GM19240 (cell line): Measurements from ENCODE around the gene ARL14.

Experiments used
- DNase-seq: peaks from one replicate; pipeline ENCODE4 v3.0.0; 2011; ENCODE audit warnings: low spot score; ENCODE audit not compliant: insufficient read length

Gene ARL14

DNA sequence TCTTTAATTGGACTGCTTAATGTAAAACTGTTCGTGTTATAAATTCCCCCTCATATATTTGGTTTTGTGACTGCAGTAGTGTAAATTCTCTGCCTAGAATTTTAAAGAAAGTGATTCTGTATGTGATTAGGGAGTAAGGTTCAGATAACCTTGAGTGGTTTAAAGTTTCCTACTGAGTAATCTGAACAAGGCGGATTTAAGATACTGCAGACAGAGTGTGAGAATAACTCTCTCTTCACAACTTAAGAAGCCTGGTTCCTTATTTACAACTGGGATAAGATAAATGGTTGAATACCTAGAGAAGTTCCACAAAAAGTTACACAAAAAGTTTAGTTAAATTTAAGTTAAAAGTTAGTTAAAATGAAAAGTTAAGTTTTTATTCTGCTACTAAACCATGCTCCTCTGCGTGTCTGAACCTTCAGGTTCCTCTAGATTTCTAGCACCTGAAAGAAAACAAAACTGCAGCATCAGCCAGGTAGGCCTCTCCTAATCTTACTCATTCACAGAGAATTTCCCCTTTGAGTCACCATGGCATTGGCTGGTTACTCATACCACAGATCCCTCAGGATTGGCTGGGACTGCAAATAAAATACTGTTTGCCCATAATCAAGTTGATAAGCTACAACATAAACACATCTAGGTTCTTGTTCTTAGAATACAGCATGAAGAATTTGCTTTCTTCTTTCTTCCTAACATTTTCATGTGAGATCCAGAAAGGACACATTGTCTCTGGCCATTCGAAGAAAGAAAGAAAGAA lies at the start of gene ARL14:
Gene ARL14, plus strand, starts transcription at position 614 of the 757 bp plus-strand sequence. CDS start 187 bp downstream, outside the sequence.
- DNase-seq = no peak

DNA sequence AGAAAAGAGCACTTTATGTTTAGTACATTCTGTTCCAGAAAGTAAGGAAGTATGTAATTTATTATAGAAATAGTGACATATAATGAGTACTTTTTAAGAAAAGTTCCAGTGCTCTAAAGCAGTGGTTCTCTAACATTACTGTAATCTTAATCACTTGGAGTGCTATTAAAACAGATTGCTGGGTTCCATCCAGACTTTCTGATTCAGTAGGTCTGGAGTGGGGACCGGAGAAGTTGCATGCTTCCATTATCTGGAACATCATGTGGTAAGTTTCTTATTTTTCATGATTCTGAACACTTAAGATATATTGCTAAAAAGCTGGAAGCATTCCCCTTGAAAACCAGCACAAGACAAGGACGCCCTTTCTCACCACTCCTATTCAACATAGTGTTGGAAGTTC lies 47.5 kb upstream of the ARL14 start:
- no peak for DNase-seq

DNA sequence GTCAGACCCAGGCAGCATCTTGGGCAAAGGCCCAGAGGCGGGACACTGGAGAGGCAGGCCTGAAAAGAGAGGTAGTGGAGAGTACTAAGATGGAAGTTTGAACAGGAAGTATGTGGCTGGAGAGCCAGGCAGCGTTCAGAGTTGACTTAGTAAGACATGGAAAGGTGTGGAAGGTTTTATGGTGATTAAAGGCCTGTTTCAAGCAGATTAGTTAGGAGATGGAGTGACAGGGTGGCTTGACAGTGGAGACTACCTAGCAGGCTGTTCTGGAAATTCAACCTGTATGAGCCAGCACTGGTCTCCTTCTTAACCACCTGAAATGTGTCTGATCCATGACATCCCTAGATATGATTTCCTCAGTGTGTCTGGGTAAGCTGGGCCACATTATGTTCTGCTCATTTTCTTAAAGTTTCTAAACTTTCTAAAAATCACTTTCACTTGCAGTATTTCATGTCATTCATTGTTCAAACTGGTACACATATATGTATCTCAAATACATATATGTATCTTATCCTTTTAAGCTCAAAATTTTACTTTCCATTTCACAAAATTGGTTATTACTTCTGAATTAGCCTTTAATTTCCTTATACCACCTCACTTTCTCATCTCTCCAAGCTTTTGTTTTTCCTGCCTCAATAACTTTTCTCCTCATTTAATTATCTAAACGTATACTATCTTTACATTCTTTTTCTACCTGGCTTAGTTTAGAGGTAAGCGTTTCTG lies 43.4 kb upstream of the ARL14 start:
- DNase-seq = no peak

DNA sequence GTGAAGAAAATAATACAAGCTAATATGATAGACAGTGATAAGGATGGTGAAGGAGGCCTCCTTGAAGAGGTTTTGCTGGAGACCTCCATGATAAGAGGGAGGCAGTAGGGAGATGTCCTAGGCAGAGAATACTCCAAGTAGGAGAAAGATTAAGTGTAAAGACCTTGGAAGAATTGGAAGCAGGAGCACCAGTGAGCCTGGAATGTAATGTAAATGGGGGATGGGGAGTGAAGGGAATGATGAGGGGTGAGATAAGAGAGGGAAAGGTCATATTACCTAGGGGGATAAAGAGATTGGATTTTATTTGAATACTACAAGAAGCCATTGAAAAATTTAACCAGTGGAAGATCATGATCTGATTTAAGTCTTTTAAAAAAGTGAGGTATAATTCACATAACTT lies 41.7 kb upstream of the ARL14 start:
- no peak for DNase-seq

DNA sequence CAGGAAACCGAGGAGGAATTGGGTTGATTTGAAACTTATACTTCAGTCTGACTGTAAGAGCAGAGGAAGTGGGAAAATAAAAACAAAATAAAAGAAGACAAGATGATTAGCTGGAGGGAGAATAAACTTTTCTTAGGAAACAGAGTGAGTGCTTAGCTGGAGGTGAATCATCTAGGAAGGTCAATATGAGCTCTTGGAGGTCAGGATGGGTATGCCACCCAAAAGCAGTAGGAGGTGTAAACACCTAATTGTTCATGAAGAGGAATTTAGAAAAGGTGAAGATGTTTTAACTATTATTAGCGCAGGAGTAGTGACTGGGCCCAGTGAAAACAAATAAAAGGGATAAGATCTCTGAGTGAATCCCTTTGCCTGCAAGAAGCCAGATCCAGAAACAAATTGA lies 39.9 kb upstream of the ARL14 start:
- no peak for DNase-seq

DNA sequence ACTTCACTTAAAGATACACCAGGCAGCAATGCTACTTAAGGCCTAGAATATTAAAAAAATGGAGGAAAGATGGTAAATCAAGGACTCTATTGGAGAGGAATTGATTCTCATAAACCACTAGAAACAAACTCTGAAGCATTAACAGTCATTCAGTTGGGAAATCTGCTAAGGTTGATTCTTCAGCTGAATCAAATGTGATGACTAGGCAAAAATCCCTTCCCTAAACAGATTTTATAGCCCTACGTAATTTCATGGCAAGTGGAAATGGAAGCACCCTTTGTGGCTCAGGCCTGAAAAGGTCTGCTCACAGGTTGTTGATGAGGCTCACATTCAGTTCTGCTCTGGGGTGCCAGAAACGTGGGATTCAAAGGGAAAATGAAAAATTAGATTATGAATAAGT lies 38.8 kb upstream of the ARL14 start:
- DNase-seq = no peak

DNA sequence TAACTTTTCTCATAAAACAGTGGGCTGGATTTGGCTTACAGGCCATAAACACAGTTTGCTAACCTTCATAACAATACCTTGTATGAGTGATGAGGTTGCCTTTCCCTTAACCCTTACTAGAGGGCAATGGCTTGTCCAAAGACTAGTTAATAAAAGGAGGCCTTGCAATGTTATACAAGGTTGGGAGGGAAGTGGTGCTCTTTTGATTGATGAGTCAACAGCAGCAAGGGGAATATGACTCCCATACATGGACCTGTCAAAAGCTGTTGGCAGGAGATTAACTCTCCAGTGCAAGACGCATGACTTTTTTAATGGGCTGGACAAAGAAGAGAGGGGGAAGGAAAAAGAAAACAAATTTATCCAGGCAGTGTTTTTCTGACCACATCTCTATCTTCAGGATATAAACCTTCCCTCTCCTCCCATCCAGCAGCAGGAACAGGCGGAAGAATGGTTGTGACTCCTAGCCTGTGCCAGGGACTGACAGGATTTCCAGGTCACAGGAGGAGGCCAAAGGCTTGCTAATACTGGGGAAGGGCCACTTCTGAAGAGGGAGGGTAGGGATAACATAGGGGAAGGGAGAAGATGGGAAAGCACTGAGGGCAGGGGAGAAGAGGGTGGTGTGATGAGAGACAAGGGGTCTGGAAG lies 35.2 kb upstream of the ARL14 start:
- DNase-seq = no peak

DNA sequence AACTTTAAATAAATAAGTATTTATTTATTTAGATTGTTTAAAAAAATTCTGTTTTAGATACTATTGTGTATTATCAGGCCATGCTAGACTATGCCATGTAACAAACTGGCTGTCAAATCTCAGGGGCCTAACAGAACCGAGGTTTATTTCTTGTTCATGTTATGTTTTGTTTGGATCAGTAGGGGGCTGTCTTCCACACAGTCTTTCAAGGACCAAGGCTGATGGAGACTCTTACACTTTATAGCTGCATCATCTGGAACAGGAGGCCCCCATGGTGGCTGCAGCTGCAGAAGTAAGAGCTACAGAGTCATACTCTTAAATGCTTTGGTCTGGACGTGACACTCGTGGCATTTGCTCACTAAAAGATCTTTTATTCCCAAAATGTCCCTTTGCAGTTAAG lies 33.0 kb upstream of the ARL14 start:
- no peak for DNase-seq

DNA sequence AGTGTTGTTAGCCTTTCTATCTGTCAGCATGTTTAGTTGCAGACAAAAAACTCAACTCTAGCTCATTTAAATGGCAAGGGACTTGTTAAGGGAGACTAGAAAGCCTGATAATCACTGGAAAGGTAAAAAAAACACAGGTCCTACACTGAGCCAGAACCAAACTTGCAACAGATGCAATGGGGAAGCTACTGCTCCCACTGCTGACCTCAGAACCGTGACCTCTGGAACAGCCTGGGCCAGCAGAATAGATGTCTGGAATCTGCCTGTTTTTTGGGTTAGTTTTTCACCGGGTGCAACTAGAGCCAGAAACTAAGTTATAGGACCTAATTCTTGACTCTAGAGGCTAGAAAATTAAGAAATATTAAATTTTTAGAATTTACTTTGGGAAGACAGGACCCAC lies 32.5 kb upstream of the ARL14 start:
- no peak for DNase-seq

DNA sequence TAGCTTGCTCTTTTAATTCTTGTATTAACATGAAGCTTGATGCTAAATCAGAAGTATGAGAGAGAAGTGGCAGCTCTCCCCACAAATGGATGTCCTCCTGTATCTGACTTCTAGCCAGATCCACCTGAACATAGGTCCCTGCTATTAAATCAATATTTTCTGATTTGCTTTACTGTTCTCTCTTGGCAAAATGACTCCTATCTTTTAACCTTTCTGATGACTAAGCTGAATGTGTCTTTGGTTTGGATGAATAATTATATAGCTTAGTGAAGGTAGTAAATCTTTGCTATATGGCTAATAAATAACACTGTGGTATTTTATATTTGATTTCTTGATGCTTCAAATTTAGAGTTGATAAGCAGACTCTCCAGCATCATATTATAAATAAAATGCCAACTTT lies 28.3 kb upstream of the ARL14 start:
- DNase-seq = no peak

DNA sequence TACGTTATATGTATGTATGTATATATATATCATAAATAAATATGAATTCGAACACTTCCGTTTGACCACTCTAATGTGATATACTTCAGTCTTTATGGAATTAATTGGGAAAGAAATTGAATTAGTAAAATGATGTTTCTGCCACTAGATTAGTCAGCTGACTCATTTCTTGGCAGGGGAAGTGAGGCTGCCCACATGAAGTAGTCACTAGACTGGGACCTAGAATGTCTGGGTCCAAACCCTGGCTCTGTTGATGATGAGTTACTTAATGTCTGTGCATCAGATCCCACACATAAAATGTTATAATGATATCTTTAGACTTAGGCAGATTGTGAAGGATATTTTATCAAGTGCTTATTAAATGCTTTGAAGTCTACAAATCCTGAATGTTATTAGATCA lies 27.4 kb upstream of the ARL14 start:
- no peak for DNase-seq

DNA sequence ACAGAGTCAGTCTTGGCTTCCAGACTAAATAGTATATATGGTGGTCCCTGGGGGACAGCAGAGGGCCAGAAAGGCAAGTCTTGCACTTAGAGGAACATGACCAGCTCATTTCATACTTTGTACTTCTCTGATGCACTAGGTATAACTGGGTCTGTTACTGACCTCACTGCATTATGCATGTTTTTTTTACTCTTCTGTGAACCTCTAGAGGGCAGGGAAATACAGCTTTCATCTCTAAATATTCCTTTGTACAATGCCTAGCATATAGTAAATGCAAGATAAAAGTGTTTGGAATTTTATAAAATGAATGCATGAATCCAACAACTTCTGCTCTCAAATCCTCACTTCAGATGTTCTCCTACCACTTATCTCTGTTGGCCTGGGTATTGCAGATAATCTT lies 23.4 kb upstream of the ARL14 start:
- no peak for DNase-seq

DNA sequence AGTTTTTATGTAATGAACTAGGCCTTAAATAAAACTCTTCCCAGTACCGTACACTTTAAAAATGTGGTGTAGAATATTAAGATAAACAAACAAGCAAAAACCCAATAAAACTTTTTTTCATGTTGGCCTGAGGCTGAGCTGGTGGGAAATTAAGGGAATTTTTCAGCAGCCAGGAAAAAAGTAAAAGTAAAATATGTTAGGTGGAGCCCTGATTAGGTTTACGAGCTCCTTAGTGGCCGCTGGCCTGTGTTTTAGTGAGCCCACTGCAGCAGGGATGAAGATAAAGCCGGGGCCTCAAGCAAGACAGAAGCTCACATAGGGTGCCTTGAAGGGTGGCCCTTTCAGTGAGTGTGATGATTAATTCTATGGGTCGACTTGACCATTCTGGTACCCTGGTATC lies 16.1 kb upstream of the ARL14 start:
- DNase-seq = no peak

DNA sequence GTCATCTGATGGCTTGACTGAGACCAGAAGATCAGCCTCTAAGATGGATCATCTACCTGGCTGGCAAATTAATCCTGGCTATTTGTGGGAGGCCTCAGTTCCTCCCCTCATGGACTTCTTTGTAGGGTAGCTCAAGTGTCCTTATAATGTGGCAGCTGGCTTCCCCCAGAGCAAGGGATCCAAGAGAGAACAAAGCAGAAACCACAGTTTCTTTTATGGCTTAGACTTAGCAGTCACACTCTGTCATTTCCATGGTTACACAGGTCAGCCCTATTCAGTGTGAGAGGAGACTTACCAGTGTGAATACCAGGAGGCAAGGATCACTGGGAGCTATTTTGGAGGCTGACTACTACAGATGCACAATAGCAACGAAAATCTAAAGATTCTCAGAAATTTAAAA lies 15.3 kb upstream of the ARL14 start:
- DNase-seq = no peak

DNA sequence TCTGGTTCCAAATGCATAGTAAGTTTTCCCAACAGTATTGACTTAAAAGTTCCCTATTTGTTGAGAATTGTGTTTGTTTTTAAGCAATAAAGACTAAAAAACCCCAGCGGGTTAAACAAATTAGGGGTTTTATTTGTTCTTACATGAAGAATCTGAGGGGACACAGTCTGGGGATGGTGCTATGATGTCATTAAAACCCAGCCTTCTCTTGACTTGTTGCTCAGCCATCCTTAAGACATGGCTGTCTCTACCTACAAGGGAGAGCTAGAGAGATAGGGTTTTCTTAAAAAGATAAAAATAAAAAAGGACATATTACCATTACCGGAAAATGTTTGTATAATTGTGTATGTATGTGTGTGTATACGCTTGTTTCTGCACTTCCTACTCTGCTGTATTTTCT lies 11.7 kb upstream of the ARL14 start:
- DNase-seq = no peak

DNA sequence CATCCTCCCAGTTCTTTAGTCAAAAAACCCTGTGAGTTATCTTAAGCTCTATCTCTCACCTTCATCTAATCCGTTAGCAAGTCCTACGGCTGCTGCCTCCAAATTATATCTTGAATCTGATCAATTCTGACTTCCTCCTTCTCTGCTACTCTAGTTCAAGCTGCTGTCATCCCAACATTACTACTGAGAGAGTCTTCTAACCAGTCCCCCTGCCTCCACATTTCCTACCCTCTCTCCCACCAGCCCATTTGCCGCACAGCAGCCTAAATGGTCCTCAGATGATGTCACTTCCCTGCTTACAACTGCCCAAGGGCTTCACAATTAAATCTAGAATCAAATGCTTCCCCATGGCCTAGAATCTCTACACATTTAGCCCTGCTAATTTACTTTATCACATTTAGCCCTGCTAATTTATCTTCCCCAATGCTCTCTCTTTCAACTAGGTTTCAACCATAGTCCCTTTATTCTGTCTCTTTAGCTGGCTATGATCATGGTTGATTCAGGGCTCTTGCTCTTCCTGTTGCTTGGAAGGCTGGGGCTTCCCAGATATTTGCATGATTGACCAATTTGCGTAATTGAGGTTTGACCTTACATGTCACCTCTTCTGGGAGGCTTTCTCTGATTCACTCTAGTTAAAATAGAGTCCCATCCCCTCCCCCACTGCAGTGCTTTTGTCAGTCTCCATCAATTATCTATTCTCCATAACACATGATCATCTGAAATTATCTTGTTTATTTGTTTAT lies 11.0 kb upstream of the ARL14 start:
- no peak for DNase-seq

DNA sequence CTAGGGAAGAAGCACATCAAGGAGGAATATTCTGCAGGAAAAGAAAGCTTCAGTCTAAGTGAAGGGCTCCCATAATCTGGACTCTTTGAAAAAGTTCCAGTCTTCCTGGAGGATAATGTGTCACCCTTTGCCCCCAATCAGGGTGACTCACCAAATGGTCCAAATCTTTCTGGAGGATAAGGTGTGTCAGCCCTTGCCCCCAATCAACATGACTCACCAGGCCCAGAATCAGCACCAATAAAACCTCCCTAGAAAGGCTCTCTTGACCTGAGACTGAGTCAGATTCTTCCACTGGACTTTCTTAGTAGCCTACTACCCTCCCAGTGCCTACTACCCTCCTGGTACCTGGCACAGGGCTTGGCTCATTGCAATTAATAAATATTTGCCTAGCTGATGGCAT lies 9.5 kb upstream of the ARL14 start:
- no peak for DNase-seq

DNA sequence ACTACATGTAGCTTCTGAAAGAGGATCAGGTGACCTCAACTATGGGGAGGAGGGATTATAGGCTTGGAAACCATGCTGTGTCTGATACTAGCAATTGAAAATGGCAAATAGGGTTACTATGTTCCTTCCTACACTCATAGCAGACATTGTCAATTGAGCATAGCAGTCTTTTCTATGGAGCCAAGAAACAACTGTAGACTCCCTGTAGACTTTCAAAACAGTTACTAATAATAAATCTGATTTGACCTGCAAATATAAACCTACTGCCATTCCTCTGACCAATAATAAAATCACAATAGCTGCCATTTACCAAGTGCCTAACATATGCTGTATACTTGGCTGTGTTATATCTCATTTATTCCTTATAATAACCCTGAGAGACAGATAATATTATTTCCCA lies 8.5 kb upstream of the ARL14 start:
- no peak for DNase-seq

DNA sequence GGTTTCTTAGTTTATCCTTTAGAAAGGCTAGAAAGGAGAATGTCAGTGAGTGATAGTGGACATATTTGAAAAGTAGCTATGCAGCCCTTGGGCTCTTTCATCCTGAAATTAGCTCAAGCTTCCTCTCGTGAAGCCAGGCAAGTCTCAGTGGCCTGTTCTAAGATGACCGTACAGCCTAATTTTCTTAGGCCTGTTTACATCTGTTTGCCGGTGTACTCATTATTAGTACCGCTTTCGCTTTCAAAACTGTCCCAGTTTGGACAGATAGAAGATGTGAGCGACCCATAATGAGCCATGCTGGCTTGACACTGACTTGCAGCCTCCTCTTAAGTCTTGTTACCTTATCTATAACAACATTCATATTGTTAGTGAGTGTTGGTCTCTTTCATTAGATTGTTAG lies 5.7 kb upstream of the ARL14 start:
- no peak for DNase-seq

DNA sequence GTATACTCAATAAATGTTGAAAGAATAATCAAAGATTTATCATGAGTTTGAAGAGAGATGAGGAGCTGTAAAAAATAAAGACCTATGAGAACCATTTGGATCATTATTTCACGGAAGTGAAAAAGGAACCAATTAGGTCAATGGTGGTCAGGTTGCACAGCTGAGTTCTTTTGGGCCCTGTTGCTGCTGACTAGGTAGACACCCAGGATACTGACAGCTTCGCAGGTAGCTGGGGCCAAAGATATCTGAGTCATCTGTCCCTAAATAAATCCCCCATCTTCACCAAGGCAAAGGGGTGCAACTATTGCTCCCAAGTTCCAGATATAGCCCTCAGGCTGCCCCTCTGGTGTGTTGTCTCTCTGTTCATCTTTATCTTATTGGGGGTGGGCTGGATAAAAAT lies 5.0 kb upstream of the ARL14 start:
- no peak for DNase-seq

DNA sequence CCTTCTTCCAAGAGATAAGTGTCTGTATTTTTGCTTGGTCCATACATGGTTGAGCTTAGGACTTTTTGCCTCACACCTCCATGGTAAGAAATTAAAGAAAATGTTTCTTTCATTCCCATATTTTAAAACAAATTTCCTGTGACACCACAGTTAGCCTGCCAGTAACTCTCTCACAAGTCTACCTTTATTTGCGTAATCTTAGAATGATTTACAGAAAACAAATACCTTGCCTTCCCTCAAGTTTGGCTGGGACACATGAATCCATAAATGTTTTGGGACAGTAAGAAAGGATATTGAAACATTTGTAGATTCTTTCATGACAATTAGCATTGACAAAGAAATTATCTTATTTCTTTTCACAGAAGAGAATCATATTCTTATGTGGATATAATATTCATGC lies 3.8 kb upstream of the ARL14 start:
- no peak for DNase-seq

DNA sequence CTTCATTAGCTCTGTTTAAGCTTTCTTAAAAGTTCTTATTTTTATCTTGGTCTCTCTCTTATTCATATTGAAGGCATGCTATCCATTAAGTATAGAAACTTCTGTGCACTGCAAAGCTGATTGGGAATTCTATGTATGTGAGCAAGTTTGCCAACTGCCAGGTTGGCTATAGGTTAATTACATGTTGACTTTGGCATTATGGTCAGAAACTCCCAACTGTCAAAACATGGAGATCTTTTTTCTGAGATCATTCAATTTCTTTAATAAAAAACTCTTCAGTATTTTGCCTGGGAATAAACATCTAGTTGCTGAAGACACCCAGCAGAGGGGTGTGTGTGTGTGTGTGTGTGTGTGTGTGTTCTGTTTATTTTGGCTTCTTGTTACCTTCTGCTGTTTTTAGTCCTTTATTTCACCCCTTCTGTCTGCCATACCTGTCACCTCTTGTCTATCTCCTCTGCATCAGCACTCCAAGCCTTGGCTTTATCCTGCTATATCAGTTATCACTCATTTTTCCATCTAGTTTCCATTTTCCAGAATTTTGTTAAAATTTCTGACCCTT lies 1.3 kb upstream of the ARL14 start:
- no peak for DNase-seq
